ENCODE measurements around the gene LAMA5. TPM values are rescaled to one million over a fixed set of nuclear protein-coding genes. Genes with fewer than 3 reads are reported as not detected.

The LAMA5 gene
- total RNA-seq, 1 donor from 2014 or later = 18.6 TPM

- DNase-seq (ENCODE audit: low read depth in 2 of 2) = no peak
These were observed 93.7 kb downstream of the LAMA5 start for GRCh38 chr20:62273416-62273815.

GRCh38 chr20:62272200-62272599 is 94.9 kb downstream of the LAMA5 start:
- no peak for DNase-seq (ENCODE audit: low read depth in 2 of 2)

- no peak for DNase-seq (ENCODE audit: low read depth in 2 of 2)
These were observed 97.2 kb downstream of the LAMA5 start for GRCh38 chr20:62269871-62270270.

- no peak for DNase-seq (ENCODE audit: low read depth in 2 of 2)
These were observed 97.7 kb downstream of the LAMA5 start for GRCh38 chr20:62269378-62269777.

GRCh38 chr20:62268228-62268900 is 98.7 kb downstream of the LAMA5 start:
- no peak for DNase-seq (ENCODE audit: low read depth in 2 of 2)

GRCh38 chr20:62267543-62267942 is 99.6 kb downstream of the LAMA5 start:
- no peak for DNase-seq (ENCODE audit: low read depth in 2 of 2)

- no peak for DNase-seq (ENCODE audit: low read depth in 2 of 2)
These were observed 100.3 kb downstream of the LAMA5 start for GRCh38 chr20:62266851-62267250.

GRCh38 chr20:62266340-62266739 is 100.8 kb downstream of the LAMA5 start:
- peak in 1 of 2 donors; percentile 8 for DNase-seq (ENCODE audit: low read depth in 2 of 2)

- DNase-seq (ENCODE audit: low read depth in 2 of 2) = no peak
These were observed 101.7 kb downstream of the LAMA5 start for GRCh38 chr20:62265365-62265764.

- no peak for DNase-seq (ENCODE audit: low read depth in 2 of 2)
These were observed 103.7 kb downstream of the LAMA5 start for GRCh38 chr20:62263396-62263795.

- no peak for DNase-seq (ENCODE audit: low read depth in 2 of 2)
These were observed 105.0 kb downstream of the LAMA5 start for GRCh38 chr20:62262064-62262463.

GRCh38 chr20:62259294-62259565 is 107.9 kb downstream of the LAMA5 start:
- DNase-seq (ENCODE audit: low read depth in 2 of 2) = no peak

Other genes with a start within 250 kb of the LAMA5 start
- 23.2 and 31.7 TPM in 2 replicates for gene LSM14B, start 244.8 kb downstream of the LAMA5 start, total RNA-seq
- gene PSMA7, start 223.9 kb downstream of the LAMA5 start, total RNA-seq = 315 and 337 TPM in 2 replicates
- gene SS18L1, start 223.5 kb downstream of the LAMA5 start, total RNA-seq = 6.4 and 11.3 TPM in 2 replicates
- 7.8 and 12.0 TPM in 2 replicates for gene MTG2, start 184.3 kb downstream of the LAMA5 start, total RNA-seq
- gene HRH3, start 147.0 kb downstream of the LAMA5 start, total RNA-seq = not detected in 2 replicates
- 22.1 and 28.8 TPM in 2 replicates for gene OSBPL2, start 128.8 kb downstream of the LAMA5 start, total RNA-seq
- gene ADRM1, start 64.3 kb downstream of the LAMA5 start, total RNA-seq = 94.1 and 105 TPM in 2 replicates
- gene RPS21, start 19.8 kb upstream of the LAMA5 start, total RNA-seq = 612 and 719 TPM in 2 replicates
- gene CABLES2, start 40.0 kb upstream of the LAMA5 start, total RNA-seq = 0.77 and 1.5 TPM in 2 replicates
- gene RBBP8NL, start 60.2 kb upstream of the LAMA5 start, total RNA-seq = not detected in 2 replicates
- gene GATA5, start 108.7 kb upstream of the LAMA5 start, total RNA-seq = not detected in 2 replicates

All from dermis microvascular lymphatic vessel endothelial cell (primary cell).